ENCODE measurements around the gene MDP1. TPM values are rescaled to one million over a fixed set of nuclear protein-coding genes. Genes with fewer than 3 reads are reported as not detected.

The MDP1 gene
- total and polyA plus RNA-seq, 8 donors = 9.3 to 26.9 (median 16.1) TPM; not detected in 1

GRCh38 chr14:24238123-24238522, 22.3 kb upstream of the MDP1 start:
- no peak for TF ChIP-seq POLR2AphosphoS5 (IDR thresholded peaks at IDR 0.05)
- no peak for TF ChIP-seq CTCF (IDR thresholded peaks at IDR 0.05)
- no peak for TF ChIP-seq EP300 (IDR thresholded peaks at IDR 0.05)
- TF ChIP-seq POLR2A (IDR thresholded peaks at IDR 0.05) = no peak

GRCh38 chr14:24237463-24237955, 21.6 kb upstream of the MDP1 start:
- no peak for DNase-seq
- Histone ChIP-seq H3K27me3 (no peaks in the 10 kb centered on the region), H3K4me1 (peaks cover 42 to 88% (median 71%) of the 10 kb centered on the region in 4 donors), H3K9me3 (no peaks in the 10 kb centered on the region), H3K4me3 (no peak overlapping the region), H3K36me3 (peaks cover 49 to 70% (median 62%) of the 10 kb centered on the region in 4 donors), H3K27ac (peak overlapping the region in 1 of 5 donors; percentile 99)
- intact Hi-C loops (cut with DNase I; ENCODE audit: low total_unique reads) = no loop called here
- WGBS, 5 donors = 91 to 98% (median 94%) methylated on average over 2 of the region's 2 CpGs
- no peak for TF ChIP-seq POLR2A (IDR thresholded peaks at IDR 0.05)
- no peak for TF ChIP-seq POLR2AphosphoS5 (IDR thresholded peaks at IDR 0.05)
- no peak for TF ChIP-seq CTCF (IDR thresholded peaks at IDR 0.05)
- TF ChIP-seq EP300 (IDR thresholded peaks at IDR 0.05) = no peak

More at GRCh38 chr14:24238123-24238522, 22.3 kb upstream of the MDP1 start:
- intact Hi-C loops (cut with DNase I; ENCODE audit: low total_unique reads) = no loop called here
- no peak for DNase-seq
- 83 to 88% (median 86%) methylated on average over 5 of the region's 5 CpGs for WGBS, 5 donors
- peaks cover 43 to 88% (median 72%) of the 10 kb centered on the region in 4 donors for H3K4me1 ChIP-seq
- peaks cover 49 to 70% (median 62%) of the 10 kb centered on the region in 4 donors for H3K36me3 ChIP-seq
- H3K27me3 ChIP-seq = no peaks in the 10 kb centered on the region
- peak overlapping the region in 1 of 5 donors; percentile 99 for H3K27ac ChIP-seq
- no peak overlapping the region for H3K4me3 ChIP-seq
- H3K9me3 ChIP-seq = no peaks in the 10 kb centered on the region

GRCh38 chr14:24236689-24237462, 21.0 kb upstream of the MDP1 start:
- Histone ChIP-seq H3K4me1 (peaks cover 42 to 88% (median 70%) of the 10 kb centered on the region in 4 donors), H3K27ac (peak overlapping the region in 1 of 5 donors; percentile 96), H3K9me3 (no peaks in the 10 kb centered on the region), H3K36me3 (peaks cover 49 to 70% (median 62%) of the 10 kb centered on the region in 4 donors), H3K27me3 (no peaks in the 10 kb centered on the region), H3K4me3 (no peak overlapping the region)
- no peak for DNase-seq
- TF ChIP-seq POLR2A (IDR thresholded peaks at IDR 0.05) (no peak), CTCF (IDR thresholded peaks at IDR 0.05) (no peak), POLR2AphosphoS5 (IDR thresholded peaks at IDR 0.05) (no peak), EP300 (IDR thresholded peaks at IDR 0.05) (no peak)
- intact Hi-C loops (cut with DNase I; ENCODE audit: low total_unique reads) = no loop called here
- 89 to 93% (median 92%) methylated on average over 6 of the region's 6 CpGs for WGBS, 5 donors

- H3K36me3 ChIP-seq = peaks cover 49 to 67% (median 59%) of the 10 kb centered on the region in 4 donors
- no peaks in the 10 kb centered on the region for H3K9me3 ChIP-seq
- no peak for DNase-seq
- H3K4me3 ChIP-seq = no peak overlapping the region
- 88 to 97% (median 92%) methylated on average over 5 of the region's 5 CpGs for WGBS, 5 donors
- H3K27me3 ChIP-seq = no peaks in the 10 kb centered on the region
- peak overlapping the region in 1 of 5 donors; percentile 96 for H3K27ac ChIP-seq
- peaks cover 42 to 87% (median 69%) of the 10 kb centered on the region in 4 donors for H3K4me1 ChIP-seq
- TF ChIP-seq EP300 (IDR thresholded peaks at IDR 0.05) (no peak), POLR2AphosphoS5 (IDR thresholded peaks at IDR 0.05) (no peak), CTCF (IDR thresholded peaks at IDR 0.05) (no peak), POLR2A (IDR thresholded peaks at IDR 0.05) (no peak)
- intact Hi-C loops (cut with DNase I; ENCODE audit: low total_unique reads) = no loop called here
Measured at GRCh38 chr14:24235804-24236688, 20.2 kb upstream of the MDP1 start.
